Activated naive CD4-positive, alpha-beta T cell treated with anti-CD3 and anti-CD28 coated beads, Interleukin-2, amount 50 U/mL, for 24 hours (primary cell): ENCODE data around the gene ZBTB47.

Experiments used
- H3K27ac Mint-ChIP-seq: one replicate; pipeline ENCODE4 v1.8.0; 2021; ENCODE audit warnings: mild to moderate bottlenecking, mixed read lengths
- H3K27me3 Mint-ChIP-seq: one replicate; pipeline ENCODE4 v1.8.0; 2021; ENCODE audit warnings: mixed read lengths
- H3K36me3 Mint-ChIP-seq: one replicate; pipeline ENCODE4 v1.8.0; 2021; ENCODE audit warnings: mixed read lengths
- H3K4me1 Mint-ChIP-seq: one replicate; pipeline ENCODE4 v1.8.0; 2021; ENCODE audit warnings: mixed read lengths
- H3K4me3 Mint-ChIP-seq: one replicate; pipeline ENCODE4 v1.8.0; 2021; ENCODE audit warnings: mild to moderate bottlenecking, mixed read lengths
- H3K9me3 Mint-ChIP-seq: one replicate; pipeline ENCODE4 v1.8.0; 2021; ENCODE audit warnings: mixed read lengths

The ZBTB47 gene

DNA sequence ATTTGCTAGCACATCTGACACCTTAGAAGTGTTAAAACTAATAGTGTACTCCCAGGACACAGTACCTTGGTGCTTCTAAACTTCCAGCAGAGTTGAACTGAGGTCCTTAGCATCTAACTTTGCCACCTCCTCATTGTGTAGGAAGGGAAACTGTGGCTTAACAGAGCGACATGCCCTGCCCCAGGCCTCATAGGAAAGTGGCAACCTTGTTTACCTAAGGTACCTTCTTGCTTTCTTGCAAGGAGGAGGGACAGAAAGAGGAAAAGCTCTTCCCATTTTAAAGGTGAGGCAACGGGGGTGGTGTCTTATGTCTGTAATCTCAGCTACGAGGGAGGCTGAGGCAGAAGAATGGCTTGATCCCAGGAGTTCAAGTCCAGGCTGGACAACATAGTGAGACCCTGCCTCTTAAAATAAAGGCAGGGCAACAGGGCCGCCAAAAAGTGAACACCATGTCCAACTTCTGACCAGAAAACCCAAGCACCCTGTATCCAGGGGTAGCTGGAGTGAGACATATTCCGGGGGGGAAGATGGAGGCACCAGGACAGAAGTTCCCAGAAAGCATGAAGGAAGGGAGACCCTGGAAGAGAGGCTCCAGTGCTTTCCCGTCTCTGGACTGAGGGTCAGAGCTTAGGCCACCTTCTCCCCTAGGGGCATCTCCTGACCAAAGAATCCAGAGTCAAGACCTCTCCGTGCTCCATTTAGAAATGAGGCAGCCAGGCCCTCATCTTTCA, 31.3 kb downstream of the ZBTB47 start:
- Mint-ChIP-seq H3K4me1 (no peaks in the 10 kb centered on the region), H3K27ac (no peak overlapping the region), H3K36me3 (no peaks in the 10 kb centered on the region), H3K4me3 (no peak overlapping the region), H3K27me3 (peaks cover 6% of the 10 kb centered on the region), H3K9me3 (no peaks in the 10 kb centered on the region)

DNA sequence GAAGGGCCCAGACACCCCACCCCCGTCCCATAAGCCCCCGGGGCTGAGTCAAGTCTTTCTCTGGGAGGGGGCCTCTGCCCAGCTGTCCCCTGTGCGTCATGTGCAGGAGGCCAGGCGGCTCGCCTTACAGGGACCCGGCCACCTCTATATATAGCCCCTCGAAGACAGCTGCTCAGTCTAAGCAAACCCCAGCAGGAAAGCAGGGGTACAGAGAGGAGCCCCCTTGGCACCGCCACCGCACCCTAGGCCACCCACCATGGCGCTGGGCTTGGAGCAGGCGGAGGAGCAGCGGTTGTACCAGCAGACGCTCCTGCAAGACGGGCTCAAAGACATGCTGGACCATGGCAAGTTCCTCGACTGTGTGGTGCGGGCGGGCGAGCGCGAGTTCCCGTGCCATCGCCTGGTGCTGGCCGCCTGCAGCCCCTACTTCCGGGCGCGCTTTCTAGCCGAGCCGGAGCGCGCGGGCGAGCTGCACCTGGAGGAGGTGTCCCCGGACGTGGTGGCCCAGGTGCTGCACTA, 31.9 kb downstream of the ZBTB47 start, which contains the start of gene KLHL40:
TSS of gene KLHL40 (plus strand) at position 175 of the 519 bp plus-strand sequence. CDS start at position 257, 82 bp downstream.
- Mint-ChIP-seq H3K4me1 (no peaks in the 10 kb centered on the region), H3K27me3 (peaks cover 6% of the 10 kb centered on the region), H3K27ac (no peak within 1 kb of the TSS), H3K4me3 (no peak within 1 kb of the TSS), H3K9me3 (no peaks in the 10 kb centered on the region), H3K36me3 (no peaks in the 10 kb centered on the region)

DNA sequence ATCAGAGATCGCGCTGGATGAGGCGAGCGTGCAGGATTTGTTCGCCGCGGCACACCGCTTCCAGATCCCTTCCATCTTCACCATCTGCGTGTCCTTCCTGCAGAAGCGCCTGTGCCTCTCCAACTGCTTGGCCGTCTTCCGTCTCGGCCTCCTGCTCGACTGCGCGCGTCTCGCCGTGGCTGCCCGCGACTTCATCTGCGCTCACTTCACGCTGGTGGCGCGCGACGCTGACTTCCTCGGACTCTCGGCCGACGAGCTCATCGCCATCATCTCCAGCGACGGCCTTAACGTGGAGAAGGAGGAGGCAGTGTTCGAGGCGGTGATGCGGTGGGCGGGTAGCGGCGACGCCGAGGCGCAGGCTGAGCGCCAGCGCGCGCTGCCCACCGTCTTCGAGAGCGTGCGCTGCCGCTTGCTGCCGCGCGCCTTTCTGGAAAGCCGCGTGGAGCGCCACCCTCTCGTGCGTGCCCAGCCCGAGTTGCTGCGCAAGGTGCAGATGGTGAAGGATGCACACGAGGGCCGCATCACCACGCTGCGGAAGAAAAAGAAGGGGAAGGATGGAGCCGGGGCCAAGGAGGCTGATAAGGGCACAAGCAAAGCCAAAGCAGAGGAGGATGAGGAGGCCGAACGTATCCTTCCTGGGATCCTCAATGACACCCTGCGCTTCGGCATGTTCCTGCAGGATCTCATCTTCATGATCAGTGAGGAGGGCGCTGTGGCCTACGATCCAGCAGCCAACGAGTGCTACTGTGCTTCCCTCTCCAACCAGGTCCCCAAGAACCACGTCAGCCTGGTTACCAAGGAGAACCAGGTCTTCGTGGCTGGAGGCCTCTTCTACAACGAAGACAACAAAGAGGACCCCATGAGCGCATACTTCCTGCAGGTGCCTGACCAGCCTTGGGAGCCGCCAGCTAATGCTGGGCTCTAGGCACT, 32.7 kb downstream of the ZBTB47 start:
- H3K9me3 Mint-ChIP-seq: no peaks in the 10 kb centered on the region
- no peaks in the 10 kb centered on the region for H3K4me1 Mint-ChIP-seq
- no peak overlapping the region for H3K27ac Mint-ChIP-seq
- H3K36me3 Mint-ChIP-seq: no peaks in the 10 kb centered on the region
- no peak overlapping the region for H3K4me3 Mint-ChIP-seq
- peaks cover 6% of the 10 kb centered on the region for H3K27me3 Mint-ChIP-seq

DNA sequence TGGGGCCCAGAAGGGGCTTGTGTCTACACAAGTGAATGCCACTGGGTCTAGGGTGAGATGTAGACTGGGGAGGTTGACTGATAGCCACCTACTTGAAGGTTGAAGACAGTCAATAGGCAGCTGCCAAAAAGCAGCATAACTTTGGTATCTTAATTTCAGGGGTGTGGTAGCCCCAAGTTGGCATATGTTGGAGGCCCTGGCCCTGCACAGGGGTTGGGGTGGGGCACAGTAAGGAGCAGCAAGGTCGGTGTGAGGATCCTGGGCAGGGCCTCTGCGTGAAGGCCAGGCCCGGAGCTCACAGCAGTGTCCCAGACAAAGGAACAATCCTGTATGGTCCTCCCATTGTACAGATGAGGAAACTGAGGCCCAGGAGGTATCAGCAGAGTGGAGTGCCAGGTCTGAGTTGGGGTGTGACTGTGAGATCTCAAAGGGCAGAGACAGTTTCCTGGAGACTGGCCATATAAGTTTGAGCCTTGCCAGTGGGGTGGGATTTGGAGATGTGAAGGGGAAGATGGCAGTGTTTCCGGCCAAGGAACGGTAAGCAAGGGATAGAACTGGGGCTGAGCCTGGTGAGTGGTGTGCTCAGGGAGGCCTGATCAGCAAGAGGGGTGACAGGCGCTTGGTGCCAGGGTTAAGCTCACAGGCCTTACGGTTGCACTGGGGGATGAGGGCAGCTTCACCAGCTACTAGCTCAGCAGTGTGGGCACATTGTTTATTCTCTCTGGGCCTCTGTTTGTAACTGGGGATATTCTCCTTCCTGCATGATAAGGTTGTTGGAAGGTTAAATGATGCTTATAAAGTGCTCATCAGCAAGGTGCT, 33.5 kb downstream of the ZBTB47 start:
- Mint-ChIP-seq H3K36me3 (no peaks in the 10 kb centered on the region), H3K27ac (no peak overlapping the region), H3K4me3 (no peak overlapping the region), H3K9me3 (no peaks in the 10 kb centered on the region), H3K4me1 (no peaks in the 10 kb centered on the region), H3K27me3 (peaks cover 6% of the 10 kb centered on the region)

DNA sequence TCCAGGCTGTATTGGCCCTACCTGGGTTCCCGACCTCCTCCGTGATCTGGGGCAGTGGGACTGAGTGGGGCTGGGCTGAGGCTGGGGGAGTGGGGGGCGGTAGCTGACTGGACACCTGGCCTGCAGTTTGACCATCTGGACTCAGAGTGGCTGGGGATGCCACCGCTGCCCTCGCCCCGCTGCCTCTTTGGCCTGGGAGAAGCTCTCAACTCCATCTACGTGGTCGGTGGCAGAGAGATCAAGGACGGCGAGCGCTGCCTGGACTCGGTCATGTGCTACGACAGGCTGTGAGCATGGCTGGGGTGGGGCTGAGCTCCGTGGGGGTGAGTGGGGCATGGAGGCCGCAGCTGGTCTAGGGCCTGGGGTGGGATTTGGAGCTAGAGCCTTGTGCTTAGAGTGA, 34.5 kb downstream of the ZBTB47 start:
- H3K4me1 Mint-ChIP-seq: no peaks in the 10 kb centered on the region
- no peak overlapping the region for H3K27ac Mint-ChIP-seq
- H3K36me3 Mint-ChIP-seq: no peaks in the 10 kb centered on the region
- no peaks in the 10 kb centered on the region for H3K9me3 Mint-ChIP-seq
- H3K27me3 Mint-ChIP-seq: peaks cover 6% of the 10 kb centered on the region
- no peak overlapping the region for H3K4me3 Mint-ChIP-seq

DNA sequence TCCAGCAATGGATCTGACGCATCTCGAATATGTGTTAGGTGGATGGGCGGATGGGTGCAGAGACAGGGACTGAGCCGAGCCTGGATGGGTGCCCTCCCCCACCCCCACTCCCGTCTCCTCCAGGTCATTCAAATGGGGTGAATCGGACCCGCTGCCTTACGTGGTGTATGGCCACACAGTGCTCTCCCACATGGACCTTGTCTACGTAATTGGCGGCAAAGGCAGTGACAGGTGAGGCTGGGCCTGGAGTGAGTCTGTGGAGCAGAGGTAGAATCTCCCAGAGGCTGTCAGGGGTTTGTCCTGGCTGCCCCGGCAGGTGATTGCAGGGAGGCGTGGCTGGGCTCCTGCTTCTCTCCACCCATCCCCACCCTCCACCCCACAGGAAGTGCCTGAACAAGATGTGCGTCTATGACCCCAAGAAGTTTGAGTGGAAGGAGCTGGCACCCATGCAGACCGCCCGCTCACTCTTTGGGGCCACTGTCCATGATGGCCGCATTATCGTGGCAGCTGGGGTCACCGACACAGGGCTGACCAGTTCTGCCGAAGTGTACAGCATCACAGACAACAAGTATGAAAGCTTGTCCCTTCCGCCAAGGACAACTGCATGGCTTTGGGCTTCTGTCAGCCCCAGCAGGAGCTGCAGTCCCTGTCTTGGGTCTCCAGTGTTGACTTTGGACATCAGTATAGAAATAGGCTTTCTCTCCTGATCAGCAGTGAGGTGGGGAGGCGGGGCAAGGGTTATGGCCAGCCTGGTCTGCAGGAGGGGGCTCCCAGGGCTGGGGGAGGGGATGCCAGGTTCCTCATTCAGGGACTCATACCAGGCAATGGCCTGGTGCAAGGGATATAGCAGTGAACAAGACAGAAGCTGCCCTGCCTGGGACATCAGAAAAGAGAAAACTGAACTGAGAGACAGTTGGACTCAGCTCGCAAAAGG, 35.3 kb downstream of the ZBTB47 start:
- Mint-ChIP-seq H3K36me3 (no peaks in the 10 kb centered on the region), H3K4me3 (no peak overlapping the region), H3K27ac (no peak overlapping the region), H3K9me3 (no peaks in the 10 kb centered on the region), H3K4me1 (no peaks in the 10 kb centered on the region), H3K27me3 (peaks cover 6% of the 10 kb centered on the region)

DNA sequence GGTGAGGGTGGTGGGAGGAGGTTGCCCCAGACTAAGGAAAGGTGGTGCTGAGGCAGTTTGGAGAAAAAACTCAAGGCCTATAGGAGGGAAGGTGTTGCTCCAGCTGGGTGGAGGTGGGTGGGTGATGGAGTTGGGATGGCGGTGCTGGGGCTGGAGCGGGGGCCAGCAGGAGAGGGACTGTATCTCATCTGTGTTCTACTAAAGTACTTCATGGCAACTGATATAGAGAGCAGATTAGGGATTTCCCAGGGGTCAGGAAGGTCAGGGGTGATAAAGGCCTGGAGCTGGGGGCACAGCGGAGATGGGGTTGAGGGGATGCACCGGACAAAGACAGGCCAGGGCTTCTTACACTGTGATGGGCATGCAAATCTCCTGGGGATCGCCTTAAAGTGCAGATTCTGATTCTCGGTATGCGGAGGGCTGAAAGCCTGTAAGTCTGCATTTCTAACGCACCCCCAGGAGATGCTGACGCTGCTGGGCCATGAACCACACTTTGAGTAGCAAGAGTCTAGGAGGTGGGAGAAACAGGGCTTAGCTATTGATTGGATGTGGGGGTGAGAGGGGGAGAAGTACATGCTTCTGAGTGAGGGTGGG, 36.0 kb downstream of the ZBTB47 start:
- Mint-ChIP-seq H3K27ac (no peak overlapping the region), H3K4me3 (no peak overlapping the region), H3K9me3 (no peaks in the 10 kb centered on the region), H3K27me3 (peaks cover 6% of the 10 kb centered on the region), H3K36me3 (no peaks in the 10 kb centered on the region), H3K4me1 (no peaks in the 10 kb centered on the region)

DNA sequence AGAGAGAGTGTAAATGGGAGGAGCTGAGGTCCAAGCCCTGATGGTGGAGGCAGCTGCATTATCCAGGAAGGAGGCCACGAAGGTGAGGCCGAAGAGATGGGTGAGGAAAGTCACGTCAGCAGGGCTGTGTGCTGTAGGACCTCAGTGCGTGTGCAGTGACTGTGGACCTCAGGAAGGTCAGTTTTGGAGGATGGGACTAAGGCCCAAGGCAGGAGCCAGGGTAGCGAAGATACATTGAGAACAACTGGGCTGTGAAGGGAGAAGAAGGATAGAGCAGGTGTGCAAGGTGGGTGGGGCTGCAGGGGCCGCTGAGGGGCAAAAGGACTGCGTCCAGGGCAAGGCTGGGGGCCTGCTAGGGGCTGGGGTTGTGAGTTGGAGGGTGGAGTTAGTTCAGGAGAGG, 36.7 kb downstream of the ZBTB47 start:
- H3K4me1 Mint-ChIP-seq: no peaks in the 10 kb centered on the region
- H3K27me3 Mint-ChIP-seq: peaks cover 5% of the 10 kb centered on the region
- no peaks in the 10 kb centered on the region for H3K36me3 Mint-ChIP-seq
- no peak overlapping the region for H3K27ac Mint-ChIP-seq
- H3K9me3 Mint-ChIP-seq: no peaks in the 10 kb centered on the region
- H3K4me3 Mint-ChIP-seq: no peak overlapping the region

DNA sequence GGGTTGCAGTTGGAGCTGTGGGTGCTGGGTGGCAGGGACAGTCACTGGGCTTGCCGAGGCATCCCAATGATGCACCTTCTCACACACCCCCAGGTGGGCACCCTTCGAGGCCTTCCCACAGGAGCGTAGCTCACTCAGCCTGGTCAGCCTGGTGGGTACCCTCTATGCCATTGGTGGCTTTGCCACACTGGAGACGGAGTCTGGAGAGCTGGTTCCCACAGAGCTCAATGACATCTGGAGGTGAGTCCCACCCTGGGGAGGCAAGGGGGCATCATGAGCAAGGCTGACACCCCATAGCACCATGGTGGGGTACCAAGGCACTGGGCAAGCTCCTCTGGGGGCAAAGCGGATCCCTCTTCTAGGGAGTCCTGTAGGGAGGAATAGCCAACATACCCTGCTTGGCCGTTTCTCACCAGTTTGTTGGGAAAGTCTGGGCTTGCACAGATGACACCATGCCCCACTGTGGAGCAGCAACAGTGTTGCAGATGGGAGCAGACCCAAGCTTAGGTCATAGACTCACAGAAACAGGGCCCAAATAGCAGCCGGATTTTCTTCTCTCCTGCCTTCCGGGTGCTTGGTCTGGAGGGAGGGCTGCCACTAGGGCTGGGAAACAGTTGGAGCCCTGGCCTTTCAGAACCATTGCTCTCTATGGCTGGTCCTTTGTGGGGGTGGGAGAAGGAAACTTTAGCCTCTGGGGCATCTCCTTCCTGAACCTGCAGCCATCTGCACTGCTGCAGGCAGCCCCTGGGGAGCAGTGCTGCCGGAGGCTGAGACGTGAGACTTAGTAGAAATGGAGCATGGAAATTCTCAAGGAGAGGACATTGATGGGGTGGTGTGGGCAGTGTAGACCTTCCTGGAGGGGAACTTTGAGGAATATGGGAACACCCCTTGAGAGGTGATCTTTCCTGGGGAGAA, 37.5 kb downstream of the ZBTB47 start:
- Mint-ChIP-seq H3K27me3 (peaks cover 2% of the 10 kb centered on the region), H3K27ac (no peak overlapping the region), H3K4me3 (no peak overlapping the region), H3K36me3 (no peaks in the 10 kb centered on the region), H3K4me1 (no peaks in the 10 kb centered on the region), H3K9me3 (no peaks in the 10 kb centered on the region)

DNA sequence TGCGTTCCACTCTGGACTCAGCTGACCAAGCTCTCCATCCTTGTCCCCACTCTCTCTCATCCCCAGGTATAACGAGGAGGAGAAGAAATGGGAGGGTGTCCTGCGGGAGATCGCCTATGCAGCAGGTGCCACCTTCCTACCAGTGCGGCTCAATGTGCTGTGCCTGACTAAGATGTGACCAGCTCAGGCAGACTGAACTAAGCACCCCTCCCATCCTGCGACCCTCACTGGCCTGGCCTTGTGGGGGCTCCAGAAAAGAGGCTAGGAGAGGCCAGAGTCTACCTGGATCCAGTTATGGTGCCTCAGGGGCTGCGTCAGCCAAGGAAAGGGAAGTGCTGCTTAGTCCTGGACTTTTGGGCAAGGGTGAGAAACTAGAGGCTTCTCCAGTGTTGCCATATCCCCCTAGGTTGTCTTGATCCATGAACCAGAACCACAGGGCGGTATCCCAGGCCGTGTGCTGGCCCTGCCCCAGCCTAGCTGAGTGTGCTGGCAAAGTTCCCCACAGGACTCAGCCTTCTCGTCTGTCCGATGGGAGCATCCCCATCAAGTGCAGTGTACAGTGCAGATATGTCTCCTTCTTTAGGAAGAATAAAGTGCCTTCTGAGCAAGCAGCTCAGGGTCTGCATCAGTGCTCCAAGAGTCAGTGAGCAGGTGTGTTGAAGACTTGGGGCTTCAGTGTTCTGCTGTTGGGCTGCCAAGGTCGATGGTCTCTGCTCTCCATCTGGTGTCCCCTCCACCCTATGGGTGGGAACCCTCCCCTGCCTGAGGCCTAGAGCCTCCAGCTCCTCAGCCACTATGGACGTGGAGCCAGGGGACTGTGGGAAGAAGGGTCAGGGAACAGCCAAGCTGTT, 38.5 kb downstream of the ZBTB47 start:
- no peaks in the 10 kb centered on the region for H3K36me3 Mint-ChIP-seq
- no peaks in the 10 kb centered on the region for H3K4me1 Mint-ChIP-seq
- H3K27me3 Mint-ChIP-seq: peaks cover 2% of the 10 kb centered on the region
- no peak overlapping the region for H3K4me3 Mint-ChIP-seq
- no peaks in the 10 kb centered on the region for H3K9me3 Mint-ChIP-seq
- H3K27ac Mint-ChIP-seq: no peak overlapping the region

DNA sequence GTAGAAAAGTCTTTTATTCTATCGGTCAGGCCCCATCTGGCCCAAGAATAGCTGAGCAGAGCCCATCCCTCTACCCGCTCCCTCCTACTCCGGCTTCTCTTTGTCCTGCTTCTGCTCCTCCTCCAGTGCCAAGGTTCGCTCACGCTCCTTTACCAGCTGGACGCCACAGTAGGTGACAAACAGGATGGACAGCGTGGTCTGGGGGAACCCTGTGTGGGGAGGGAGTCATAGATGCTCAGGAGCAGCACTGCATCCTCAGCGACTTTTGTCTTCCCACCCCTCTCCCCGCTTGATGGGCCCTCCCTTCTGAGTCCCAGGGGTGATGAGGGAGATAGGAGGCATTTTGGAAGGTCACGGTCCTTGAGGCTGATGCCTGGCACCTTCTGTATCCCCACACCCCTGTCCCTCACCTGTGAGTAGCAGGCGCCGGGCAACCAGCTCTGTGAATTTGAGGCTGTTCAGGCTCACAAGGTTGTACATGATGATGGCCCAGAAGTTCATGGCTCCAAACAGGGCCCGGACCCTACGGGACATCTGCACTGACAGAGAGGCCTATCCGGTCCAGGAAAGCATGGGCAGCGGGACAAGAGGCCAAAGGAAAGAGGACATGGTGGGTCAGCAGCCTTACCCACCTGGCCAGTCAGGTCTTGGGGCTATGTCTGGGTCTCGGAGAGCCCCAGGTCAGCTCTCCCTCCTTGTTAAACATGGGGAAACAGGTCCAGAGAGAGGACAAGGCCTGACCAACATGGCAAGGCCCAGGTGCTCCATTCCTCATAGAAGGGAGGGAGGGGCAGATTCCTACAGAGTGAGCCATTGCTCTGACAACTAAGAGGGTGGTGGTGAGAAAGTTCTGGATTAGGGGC, 39.4 kb downstream of the ZBTB47 start:
- Mint-ChIP-seq H3K27me3 (no peaks in the 10 kb centered on the region), H3K36me3 (no peaks in the 10 kb centered on the region), H3K9me3 (no peaks in the 10 kb centered on the region), H3K4me1 (no peaks in the 10 kb centered on the region), H3K27ac (no peak overlapping the region), H3K4me3 (no peak overlapping the region)

DNA sequence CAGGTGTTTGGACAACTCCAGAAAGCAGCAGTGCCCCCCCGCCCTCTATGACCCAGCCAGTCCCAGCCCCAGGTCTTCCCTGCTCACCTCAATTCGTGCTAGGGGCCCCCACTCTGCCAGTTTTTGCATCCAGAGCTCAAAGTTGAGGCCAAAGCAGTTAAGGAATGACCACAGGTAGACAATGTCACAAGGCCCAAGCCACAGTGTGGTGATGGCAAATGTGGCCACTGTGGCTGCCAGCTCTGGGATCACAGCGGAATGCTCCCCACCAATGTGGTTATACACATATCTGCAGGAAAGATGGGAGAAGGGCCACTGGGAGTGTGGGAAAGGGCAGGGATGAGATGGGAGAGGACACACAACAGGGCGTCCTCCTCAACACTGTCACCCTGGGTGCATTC, 40.0 kb downstream of the ZBTB47 start:
- no peak overlapping the region for H3K4me3 Mint-ChIP-seq
- no peaks in the 10 kb centered on the region for H3K27me3 Mint-ChIP-seq
- H3K9me3 Mint-ChIP-seq: no peaks in the 10 kb centered on the region
- no peaks in the 10 kb centered on the region for H3K36me3 Mint-ChIP-seq
- no peak overlapping the region for H3K27ac Mint-ChIP-seq
- H3K4me1 Mint-ChIP-seq: no peaks in the 10 kb centered on the region
